ENCODE measurements around the gene ZRANB3. TPM values are rescaled to one million over a fixed set of nuclear protein-coding genes. Genes with fewer than 3 reads are reported as not detected.

Gene ZRANB3
- total and polyA plus RNA-seq, 2 experiments from 2014 or later, result 3.6 to 10.4 TPM

GRCh38 chr2:135494917-135495316, 36.1 kb downstream of the ZRANB3 start:
- H3K4me2 ChIP-seq, result no peak overlapping the region
- no peaks in the 10 kb centered on the region for H3K36me3 ChIP-seq (replicated peaks; ENCODE audit: insufficient read depth, low read depth)
- no peaks in the 10 kb centered on the region for H3K4me1 ChIP-seq (ENCODE audit: insufficient read depth)
- H3K9me2 ChIP-seq (replicated peaks; ENCODE audit: insufficient read depth), result no peaks in the 10 kb centered on the region
- TF ChIP-seq EZH2 (IDR thresholded peaks at IDR 0.05; ENCODE audit: borderline replicate concordance) (no peak), EZH2phosphoT487 (IDR thresholded peaks at IDR 0.05; ENCODE audit: low read depth, severe bottlenecking, unreplicated experiment) (no peak), CTCF (IDR thresholded peaks at IDR 0.05; ENCODE audit: poor library complexity) (no peak)
- no peak overlapping the region for H3K27ac ChIP-seq
- no peak overlapping the region for H3K4me3 ChIP-seq
- WGBS (ENCODE audit: low lambda C conversion rate, missing lambda C conversion rate), result 98% methylated on average over 2 of the region's 2 CpGs
- H3K27me3 ChIP-seq, result no peaks in the 10 kb centered on the region
- no peaks in the 10 kb centered on the region for H3K79me2 ChIP-seq
- peaks cover 4% of the 10 kb centered on the region for H3K9me3 ChIP-seq (ENCODE audit: low read depth)
- no peak for DNase-seq (ENCODE audit: low spot score)
- no peaks in the 10 kb centered on the region for H4K20me1 ChIP-seq (ENCODE audit: insufficient read depth, poor library complexity, severe bottlenecking)
- H2AFZ ChIP-seq, result no peak overlapping the region

- Histone ChIP-seq H3K9me3 (ENCODE audit: low read depth) (peaks cover 3% of the 10 kb centered on the region), H3K27me3 (no peaks in the 10 kb centered on the region), H3K79me2 (no peaks in the 10 kb centered on the region), H3K9me2 (replicated peaks; ENCODE audit: insufficient read depth) (no peaks in the 10 kb centered on the region), H3K27ac (no peak overlapping the region), H3K36me3 (replicated peaks; ENCODE audit: insufficient read depth, low read depth) (no peaks in the 10 kb centered on the region), H4K20me1 (ENCODE audit: insufficient read depth, poor library complexity, severe bottlenecking) (no peaks in the 10 kb centered on the region), H3K4me2 (no peak overlapping the region), H2AFZ (no peak overlapping the region), H3K4me1 (ENCODE audit: insufficient read depth) (no peaks in the 10 kb centered on the region), H3K4me3 (no peak overlapping the region)
- TF ChIP-seq EZH2 (IDR thresholded peaks at IDR 0.05; ENCODE audit: borderline replicate concordance) (no peak), EZH2phosphoT487 (IDR thresholded peaks at IDR 0.05; ENCODE audit: low read depth, severe bottlenecking, unreplicated experiment) (no peak), CTCF (IDR thresholded peaks at IDR 0.05; ENCODE audit: poor library complexity) (no peak)
- 91% methylated on average over 1 of the region's 1 CpG for WGBS (ENCODE audit: low lambda C conversion rate, missing lambda C conversion rate)
- DNase-seq (ENCODE audit: low spot score), result no peak
Observed at GRCh38 chr2:135494503-135494902, 36.5 kb downstream of the ZRANB3 start.

GRCh38 chr2:135490376-135490775, 40.6 kb downstream of the ZRANB3 start:
- no peaks in the 10 kb centered on the region for H3K79me2 ChIP-seq
- 96% methylated on average over 1 of the region's 1 CpG for WGBS (ENCODE audit: low lambda C conversion rate, missing lambda C conversion rate)
- no peaks in the 10 kb centered on the region for H4K20me1 ChIP-seq (ENCODE audit: insufficient read depth, poor library complexity, severe bottlenecking)
- no peaks in the 10 kb centered on the region for H3K9me3 ChIP-seq (ENCODE audit: low read depth)
- H2AFZ ChIP-seq, result no peak overlapping the region
- H3K27ac ChIP-seq, result no peak overlapping the region
- H3K4me2 ChIP-seq, result no peak overlapping the region
- H3K9me2 ChIP-seq (replicated peaks; ENCODE audit: insufficient read depth), result no peaks in the 10 kb centered on the region
- no peaks in the 10 kb centered on the region for H3K36me3 ChIP-seq (replicated peaks; ENCODE audit: insufficient read depth, low read depth)
- TF ChIP-seq CTCF (IDR thresholded peaks at IDR 0.05; ENCODE audit: poor library complexity) (no peak), EZH2phosphoT487 (IDR thresholded peaks at IDR 0.05; ENCODE audit: low read depth, severe bottlenecking, unreplicated experiment) (no peak), EZH2 (IDR thresholded peaks at IDR 0.05; ENCODE audit: borderline replicate concordance) (no peak)
- H3K4me3 ChIP-seq, result no peak overlapping the region
- DNase-seq (ENCODE audit: low spot score), result no peak
- H3K4me1 ChIP-seq (ENCODE audit: insufficient read depth), result no peaks in the 10 kb centered on the region
- no peaks in the 10 kb centered on the region for H3K27me3 ChIP-seq

GRCh38 chr2:135485441-135485840, 45.6 kb downstream of the ZRANB3 start:
- WGBS (ENCODE audit: low lambda C conversion rate, missing lambda C conversion rate), result 84% methylated on average over 4 of the region's 4 CpGs
- no peak for TF ChIP-seq EZH2 (IDR thresholded peaks at IDR 0.05; ENCODE audit: borderline replicate concordance)
- no peak for TF ChIP-seq EZH2phosphoT487 (IDR thresholded peaks at IDR 0.05; ENCODE audit: low read depth, severe bottlenecking, unreplicated experiment)
- TF ChIP-seq CTCF (IDR thresholded peaks at IDR 0.05; ENCODE audit: poor library complexity), result no peak

More at GRCh38 chr2:135485441-135485840, 45.6 kb downstream of the ZRANB3 start:
- Histone ChIP-seq H3K4me1 (ENCODE audit: insufficient read depth) (no peaks in the 10 kb centered on the region), H3K79me2 (no peaks in the 10 kb centered on the region), H4K20me1 (ENCODE audit: insufficient read depth, poor library complexity, severe bottlenecking) (no peaks in the 10 kb centered on the region), H3K4me3 (no peak overlapping the region), H3K27me3 (no peaks in the 10 kb centered on the region), H3K36me3 (replicated peaks; ENCODE audit: insufficient read depth, low read depth) (no peaks in the 10 kb centered on the region), H2AFZ (no peak overlapping the region), H3K9me2 (replicated peaks; ENCODE audit: insufficient read depth) (no peaks in the 10 kb centered on the region), H3K4me2 (no peak overlapping the region), H3K9me3 (ENCODE audit: low read depth) (no peaks in the 10 kb centered on the region), H3K27ac (no peak overlapping the region)
- DNase-seq (ENCODE audit: low spot score), result no peak

Measured in hepatocyte (in vitro differentiated cells).